ENCODE measurements around the gene MIEF1. TPM values are rescaled to one million over a fixed set of nuclear protein-coding genes. Genes with fewer than 3 reads are reported as not detected.
A peak's percentile ranks its signal among the peaks of the same experiment; 100 is the strongest.

The MIEF1 gene
- total and polyA plus RNA-seq, 2 of the 8 experiments (the other 6 are each of a cell fraction or from before 2014, with no cell fraction given): 16.8 to 32.7 TPM

GRCh38 chr22:39534591-39535356 is 32.7 kb downstream of the MIEF1 start (continued):
- TF ChIP-seq RBBP5 (IDR thresholded peaks at IDR 0.05; ENCODE audit: borderline replicate concordance, low read depth, low read length) (0 out of 2 replicates have a peak, but pooled peaks have one; percentile 18), SP4 (IDR thresholded peaks at IDR 0.05; ENCODE audit: low read length) (no peak), RAD21 (IDR thresholded peaks at IDR 0.05 in 1 of 2, conservative IDR thresholded peaks at IDR 0.05 in 1 of 2; ENCODE audit: low read depth in 2 of 2, low read length in 2 of 2) (peak; percentile 87 to 91), TAF1 (IDR thresholded peaks at IDR 0.05; ENCODE audit: low read depth, low read length) (peak; percentile 29; the same call in 1 of the 2 replicates), SIN3A (conservative IDR thresholded peaks at IDR 0.05 in 1 of 2, IDR thresholded peaks at IDR 0.05 in 1 of 2; ENCODE audit: low read depth in 1 of 2, low read length in 2 of 2) (peak in 1 of 2 experiments; percentile 78; a peak in 2 of 4 replicates), GABPA (IDR thresholded peaks at IDR 0.05; ENCODE audit: borderline replicate concordance, insufficient read depth, low read length) (0 out of 2 replicates have a peak, but pooled peaks have one; percentile 51), TEAD4 (IDR thresholded peaks at IDR 0.05; ENCODE audit: low read depth, low read length) (peak; percentile 100), SAP30 (IDR thresholded peaks at IDR 0.05; ENCODE audit: insufficient read depth, insufficient replicate concordance, low read length) (no peak), CHD2 (IDR thresholded peaks at IDR 0.05; ENCODE audit: low read length) (peak; percentile 14; the same call in 1 of the 2 replicates), EP300 (IDR thresholded peaks at IDR 0.05; ENCODE audit: borderline replicate concordance in 1 of 2, low read depth in 2 of 2, low read length in 2 of 2) (peak in 1 of 2 experiments; percentile 63; a peak in 1 of 3 replicates), YY1 (IDR thresholded peaks at IDR 0.05; ENCODE audit: low read depth, low read length) (peak; percentile 55; the same call in 1 of the 2 replicates), SUZ12 (IDR thresholded peaks at IDR 0.05; ENCODE audit: low read length) (no peak), CBX5 (IDR thresholded peaks at IDR 0.05; ENCODE audit: low read depth, low read length) (no peak), POLR2A (IDR thresholded peaks at IDR 0.05; ENCODE audit: control extremely low read depth in 1 of 2, low read depth in 2 of 2, low read length in 2 of 2) (no peak), SIX5 (IDR thresholded peaks at IDR 0.05; ENCODE audit: low read depth, low read length) (no peak), CTBP2 (IDR thresholded peaks at IDR 0.05; ENCODE audit: borderline replicate concordance, insufficient read depth, insufficient read length, low read length) (peak; percentile 53)
- TF ChIP-seq, protein P1, sequence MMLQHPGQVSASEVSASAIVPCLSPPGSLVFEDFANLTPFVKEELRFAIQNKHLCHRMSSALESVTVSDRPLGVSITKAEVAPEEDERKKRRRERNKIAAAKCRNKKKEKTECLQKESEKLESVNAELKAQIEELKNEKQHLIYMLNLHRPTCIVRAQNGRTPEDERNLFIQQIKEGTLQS (IDR thresholded peaks at IDR 0.05; ENCODE audit: insufficient read depth, low read depth, low read length): 0 out of 2 replicates have a peak, but pooled peaks have one; percentile 11
- TF ChIP-seq, protein P2, sequence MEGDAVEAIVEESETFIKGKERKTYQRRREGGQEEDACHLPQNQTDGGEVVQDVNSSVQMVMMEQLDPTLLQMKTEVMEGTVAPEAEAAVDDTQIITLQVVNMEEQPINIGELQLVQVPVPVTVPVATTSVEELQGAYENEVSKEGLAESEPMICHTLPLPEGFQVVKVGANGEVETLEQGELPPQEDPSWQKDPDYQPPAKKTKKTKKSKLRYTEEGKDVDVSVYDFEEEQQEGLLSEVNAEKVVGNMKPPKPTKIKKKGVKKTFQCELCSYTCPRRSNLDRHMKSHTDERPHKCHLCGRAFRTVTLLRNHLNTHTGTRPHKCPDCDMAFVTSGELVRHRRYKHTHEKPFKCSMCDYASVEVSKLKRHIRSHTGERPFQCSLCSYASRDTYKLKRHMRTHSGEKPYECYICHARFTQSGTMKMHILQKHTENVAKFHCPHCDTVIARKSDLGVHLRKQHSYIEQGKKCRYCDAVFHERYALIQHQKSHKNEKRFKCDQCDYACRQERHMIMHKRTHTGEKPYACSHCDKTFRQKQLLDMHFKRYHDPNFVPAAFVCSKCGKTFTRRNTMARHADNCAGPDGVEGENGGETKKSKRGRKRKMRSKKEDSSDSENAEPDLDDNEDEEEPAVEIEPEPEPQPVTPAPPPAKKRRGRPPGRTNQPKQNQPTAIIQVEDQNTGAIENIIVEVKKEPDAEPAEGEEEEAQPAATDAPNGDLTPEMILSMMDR (IDR thresholded peaks at IDR 0.05; ENCODE audit: control extremely low read depth in 1 of 3, insufficient read depth in 1 of 3, low read depth in 1 of 3, low read length in 3 of 3): peak; percentile 87 to 91 (median 90)
